NK-92 treated with Interleukin-12 subunit alpha and Interleukin-12 subunit beta, amount 100 ng/mL, for 24 hours (cell line): Measurements from ENCODE around the gene SIGLEC15.
"Not testable (repeated sequence)": the region's sequence is repeated elsewhere in the genome, so short reads cannot be mapped to it uniquely, and the experiment has no call there.

Source experiments
- DNase-seq: peaks from one replicate; lab custom pipeline; 2025; lab: John Stamatoyannopoulos, UW

SIGLEC15 gene

DNA sequence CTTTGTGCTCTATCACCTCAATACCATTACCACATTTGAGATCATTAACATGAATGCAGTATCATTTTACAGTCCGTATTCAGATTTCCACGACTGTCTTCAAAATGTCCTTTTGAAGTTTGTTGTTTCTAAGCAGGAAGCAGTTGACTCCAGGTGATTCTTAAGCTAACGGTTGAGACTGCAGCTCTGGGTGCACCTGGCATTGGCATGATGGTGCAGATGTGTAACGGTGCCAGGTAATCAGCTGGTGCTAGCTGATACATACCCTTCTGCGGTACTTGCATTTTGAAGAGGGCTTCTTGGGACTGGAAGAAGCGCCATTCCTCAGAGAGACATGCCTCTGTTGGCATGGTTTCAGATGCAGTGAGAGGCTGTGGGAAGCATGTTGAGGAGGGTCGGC, 19.5 kb downstream of the SIGLEC15 start:
- DNase-seq, result no peak

DNA sequence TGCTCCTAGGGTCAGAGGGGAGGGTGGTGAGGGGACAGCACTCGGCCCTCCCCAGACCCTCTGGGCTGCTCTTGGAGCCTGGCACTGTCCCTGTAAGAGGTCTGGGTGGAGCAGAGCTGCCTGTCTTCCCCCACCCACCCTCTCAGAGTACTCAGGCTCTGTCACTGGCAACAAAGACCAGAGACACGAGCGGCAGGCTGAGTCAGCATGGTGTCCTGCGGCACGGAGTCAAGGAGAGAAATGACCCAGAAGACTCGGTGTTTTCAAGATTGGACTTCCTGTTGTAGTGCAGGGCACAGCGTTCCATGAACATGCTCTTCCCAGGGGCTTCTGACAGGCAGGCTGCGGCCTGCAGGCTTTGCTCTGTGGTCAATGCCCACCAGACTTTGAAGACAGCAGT, 19.9 kb downstream of the SIGLEC15 start:
- DNase-seq, result no peak

DNA sequence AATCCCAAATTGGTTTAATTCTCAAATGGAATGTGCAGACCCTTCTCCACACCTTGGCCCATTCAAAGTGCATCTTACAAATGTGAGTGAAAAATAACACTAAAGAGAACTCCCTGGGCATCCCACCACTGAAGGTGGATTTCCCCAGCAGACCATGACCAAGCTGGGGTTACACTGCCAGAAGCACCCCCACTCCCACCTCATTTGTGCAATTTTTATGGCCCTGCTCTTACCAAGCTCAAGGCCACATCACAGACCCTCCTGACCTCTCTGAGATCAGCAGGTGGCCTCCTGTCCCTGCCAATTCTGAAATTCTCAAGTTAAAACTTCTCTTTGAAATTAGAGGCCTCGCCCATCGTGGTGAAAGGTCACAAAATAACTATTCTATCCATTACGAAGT, 21.6 kb downstream of the SIGLEC15 start:
- no peak for DNase-seq

GRCh38 chr18:45848643-45849042, 23.2 kb downstream of the SIGLEC15 start:
- DNase-seq, result not testable (repeated sequence)

DNA sequence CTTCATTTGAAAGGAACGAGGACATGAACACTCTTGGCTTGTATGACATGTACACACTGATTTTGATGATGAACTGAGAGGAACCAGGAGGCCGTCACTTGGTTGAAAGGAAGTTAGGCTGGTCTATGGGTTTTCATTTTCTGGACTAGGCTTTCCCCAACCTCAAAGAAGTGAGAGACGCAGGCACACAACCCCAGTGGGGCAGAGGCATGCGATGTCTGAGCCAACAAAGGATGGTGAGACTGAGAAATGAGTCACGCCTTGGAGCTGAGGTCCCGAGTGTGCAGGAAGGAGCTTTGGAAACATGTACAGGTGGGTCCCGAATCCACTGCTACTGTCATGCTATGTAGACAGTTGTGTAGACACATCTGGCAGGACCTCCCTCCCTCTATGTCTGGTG, 24.1 kb downstream of the SIGLEC15 start:
- no peak for DNase-seq

DNA sequence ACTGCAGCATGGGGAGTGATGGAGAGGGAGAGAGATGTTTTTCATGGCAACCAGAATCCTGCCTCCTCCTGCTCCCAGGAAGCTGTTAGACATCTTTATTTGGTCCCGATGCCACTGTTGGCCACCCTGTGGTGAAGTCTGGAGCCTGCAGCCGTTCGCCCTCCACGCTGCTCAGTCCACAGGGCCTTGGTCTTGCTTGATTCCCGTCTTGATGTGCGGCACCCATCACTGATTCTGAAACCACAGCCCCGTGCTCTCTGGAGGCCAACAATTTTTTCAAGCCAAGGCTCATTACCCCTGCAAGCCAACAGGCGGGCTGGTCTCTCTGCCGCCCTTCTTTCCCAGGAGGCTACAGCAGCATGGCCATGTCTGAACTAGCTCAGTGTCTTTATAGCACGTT, 24.5 kb downstream of the SIGLEC15 start:
- DNase-seq, result no peak

DNA sequence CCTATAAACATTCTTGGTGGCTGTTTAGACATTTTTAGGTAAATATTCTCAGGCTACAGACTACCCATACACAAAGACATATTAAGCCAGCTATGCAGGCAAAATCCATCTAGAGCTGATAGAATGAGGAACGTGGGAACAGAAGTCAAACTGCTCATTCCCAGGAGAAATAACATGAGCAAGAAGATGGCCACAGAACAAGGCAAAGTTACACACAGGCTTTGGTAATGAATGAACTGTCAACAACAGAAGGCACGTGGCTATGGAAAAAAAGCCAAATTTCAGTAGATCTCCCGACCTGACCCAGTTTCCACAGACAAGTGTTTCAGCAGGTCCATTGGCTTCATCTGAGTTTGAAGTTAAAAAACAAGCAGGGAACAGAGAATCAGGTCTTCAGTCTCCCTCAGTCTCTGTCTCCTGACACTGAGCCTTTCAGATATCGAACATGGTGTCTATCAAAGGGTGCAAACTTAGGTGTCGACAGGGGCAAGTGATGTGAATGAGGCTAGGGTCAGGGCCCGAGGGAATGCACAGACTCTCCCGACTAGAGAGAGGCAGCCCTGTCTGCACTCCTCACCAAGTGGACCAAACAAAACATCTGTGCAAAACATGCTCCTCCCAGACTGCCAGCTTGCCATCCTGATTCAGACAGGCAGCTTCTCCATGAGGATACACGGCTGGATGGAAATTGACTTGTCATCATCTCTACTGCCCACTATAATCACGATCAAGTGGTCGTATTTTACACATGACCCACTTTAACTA, 25.9 kb downstream of the SIGLEC15 start:
- no peak for DNase-seq

GRCh38 chr18:45852631-45853030, 27.2 kb downstream of the SIGLEC15 start:
- no peak for DNase-seq

- DNase-seq, result no peak
Measured at GRCh38 chr18:45854036-45854586, 28.6 kb downstream of the SIGLEC15 start.

DNA sequence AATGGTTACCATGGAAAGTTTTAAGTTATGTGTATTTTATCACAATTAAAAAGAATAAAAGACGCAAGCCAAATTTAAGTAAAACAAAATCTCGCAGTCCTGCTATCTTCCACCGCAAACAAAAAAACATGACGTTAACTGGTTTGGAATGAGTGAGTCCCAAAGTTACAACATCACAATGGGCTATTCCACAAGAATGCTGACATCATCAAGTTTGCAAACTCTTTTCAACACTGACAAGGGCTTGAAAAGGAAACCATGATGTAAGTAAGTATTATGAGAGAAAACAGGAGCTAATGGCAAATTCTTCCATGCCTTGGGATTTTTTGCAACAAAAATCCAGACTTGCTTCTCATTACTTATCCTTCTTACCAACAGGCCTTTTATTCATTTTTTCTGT, 31.1 kb downstream of the SIGLEC15 start:
- DNase-seq, result no peak

GRCh38 chr18:45859334-45859733, 33.9 kb downstream of the SIGLEC15 start:
- no peak for DNase-seq

GRCh38 chr18:45860492-45860891, 35.0 kb downstream of the SIGLEC15 start:
- no peak for DNase-seq

GRCh38 chr18:45860971-45861370, 35.5 kb downstream of the SIGLEC15 start:
- DNase-seq, result no peak

DNA sequence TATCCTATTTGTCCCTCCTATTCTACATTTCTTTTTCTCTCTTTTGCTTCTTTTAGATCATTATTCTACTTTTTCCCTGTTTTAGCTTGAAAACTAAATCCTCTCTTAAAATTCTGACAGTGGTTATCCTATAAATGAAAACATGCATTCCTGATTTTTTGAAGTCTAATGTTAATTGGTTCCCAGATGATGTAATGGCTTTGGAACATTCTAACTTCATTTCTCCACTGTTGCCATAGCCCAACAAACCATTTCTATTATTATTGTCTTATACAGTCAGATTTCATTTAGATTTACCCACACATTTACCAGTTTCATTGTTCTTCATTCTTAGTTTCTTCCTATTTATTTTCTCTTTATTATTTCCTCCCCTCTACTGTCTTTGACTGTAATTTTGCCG, 36.5 kb downstream of the SIGLEC15 start:
- no peak for DNase-seq

- DNase-seq, result no peak
Measured at GRCh38 chr18:45863469-45863868, 38.0 kb downstream of the SIGLEC15 start.

GRCh38 chr18:45864081-45864480, 38.6 kb downstream of the SIGLEC15 start:
- DNase-seq, result no peak

GRCh38 chr18:45865466-45865865, 40.0 kb downstream of the SIGLEC15 start:
- DNase-seq, result no peak

- no peak for DNase-seq
Measured at GRCh38 chr18:45870419-45870818, 44.9 kb downstream of the SIGLEC15 start.

- no peak for DNase-seq
Measured at GRCh38 chr18:45871431-45872084, 46.1 kb downstream of the SIGLEC15 start.

DNA sequence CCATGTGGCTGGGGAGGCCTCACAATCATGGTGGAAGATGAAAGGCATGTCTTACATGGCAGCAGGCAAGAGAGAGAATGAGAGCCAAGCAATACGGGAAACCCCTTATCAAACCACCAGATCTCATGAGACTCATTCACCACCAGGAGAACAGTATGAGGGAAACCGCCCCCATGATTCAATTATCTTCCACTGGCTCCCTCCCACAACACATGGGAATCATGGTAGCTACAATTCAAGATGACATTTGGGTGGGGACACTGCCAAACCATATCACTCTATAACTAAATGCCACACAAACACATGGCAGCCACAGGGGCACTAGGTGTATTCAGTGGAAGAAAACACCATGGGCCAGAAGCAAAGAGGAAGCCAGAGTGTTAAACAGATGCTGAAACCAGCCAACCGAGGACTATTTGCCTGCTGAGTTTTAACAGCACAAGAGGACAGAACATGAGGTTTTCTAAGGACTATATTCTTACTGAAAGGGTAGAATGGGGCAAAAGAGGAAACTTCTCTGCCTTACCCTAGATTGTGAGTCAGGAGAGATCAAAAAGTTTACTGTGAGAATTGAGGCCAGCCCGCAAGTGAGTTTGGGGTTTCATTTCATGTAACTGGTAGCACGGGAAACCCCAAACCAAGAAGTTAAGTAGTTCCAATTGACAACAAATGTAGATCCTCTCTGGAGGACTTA, 49.2 kb downstream of the SIGLEC15 start:
- DNase-seq, result no peak

DNA sequence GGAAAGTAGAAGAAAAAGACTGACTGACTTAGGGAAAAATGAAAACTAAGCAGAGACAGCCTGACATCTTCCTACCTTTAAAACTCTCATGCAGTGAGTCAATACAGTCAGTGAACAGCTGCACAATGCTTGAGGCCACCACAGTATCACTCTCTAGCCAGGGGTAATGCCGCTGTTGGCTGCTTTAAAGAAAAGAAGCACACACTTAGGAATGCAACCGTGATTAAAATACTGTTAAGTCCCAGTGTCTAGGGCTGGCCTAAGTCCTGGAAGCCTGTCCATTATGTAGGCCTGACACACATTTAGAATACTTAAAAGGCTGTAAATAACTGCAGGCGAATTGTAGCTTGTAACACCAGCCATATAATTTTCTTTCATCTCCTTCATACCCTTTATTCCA, 50.7 kb downstream of the SIGLEC15 start:
- no peak for DNase-seq

DNA sequence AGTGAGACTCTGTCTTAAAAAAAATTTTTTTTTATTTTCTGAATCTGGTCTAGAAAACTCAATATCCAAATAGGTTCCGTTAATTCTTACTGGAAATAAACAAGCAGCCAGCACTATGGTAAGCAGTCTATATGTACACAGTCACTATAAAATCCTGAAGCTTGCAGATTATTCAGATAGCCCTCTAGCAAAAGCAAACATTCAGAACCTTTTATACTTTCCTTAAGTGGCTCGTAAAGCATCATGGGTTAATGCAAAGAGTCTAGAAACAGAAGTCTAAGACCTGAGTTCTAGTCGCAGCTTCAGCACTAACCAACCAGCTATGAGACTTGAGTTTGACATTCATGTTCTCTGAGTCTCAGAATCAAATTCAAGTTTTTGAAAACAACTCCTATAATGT, 51.9 kb downstream of the SIGLEC15 start:
- no peak for DNase-seq
